ENCODE measurements around the gene MT1B.

Gene MT1B

GRCh38 chr16:56684926-56685590 is 33.4 kb downstream of the MT1B start:
- DNase-seq (ENCODE audit: low read depth in 2 of 2), result no peak

GRCh38 chr16:56686758-56687157 is 35.1 kb downstream of the MT1B start:
- DNase-seq (ENCODE audit: low read depth in 2 of 2), result no peak

- no peak for DNase-seq (ENCODE audit: low read depth in 2 of 2)
Measured at GRCh38 chr16:56688762-56689161, 37.1 kb downstream of the MT1B start.

- DNase-seq (ENCODE audit: low read depth in 2 of 2), result no peak
Measured at GRCh38 chr16:56689171-56689570, 37.5 kb downstream of the MT1B start.

- DNase-seq (ENCODE audit: low read depth in 2 of 2), result no peak
Measured at GRCh38 chr16:56690420-56691122, 38.9 kb downstream of the MT1B start.

GRCh38 chr16:56691885-56692284 is 40.2 kb downstream of the MT1B start:
- DNase-seq (ENCODE audit: low read depth in 2 of 2), result no peak

- DNase-seq (ENCODE audit: low read depth in 2 of 2), result no peak
Measured at GRCh38 chr16:56695246-56695645, 43.6 kb downstream of the MT1B start.

- no peak for DNase-seq (ENCODE audit: low read depth in 2 of 2)
Measured at GRCh38 chr16:56697456-56698155, 45.9 kb downstream of the MT1B start.

- no peak for DNase-seq (ENCODE audit: low read depth in 2 of 2)
Measured at GRCh38 chr16:56700195-56700594, 48.5 kb downstream of the MT1B start.

- DNase-seq (ENCODE audit: low read depth in 2 of 2), result no peak
Measured at GRCh38 chr16:56700631-56701030, 48.9 kb downstream of the MT1B start.

- DNase-seq (ENCODE audit: low read depth in 2 of 2), result no peak
Measured at GRCh38 chr16:56701534-56701933, 49.8 kb downstream of the MT1B start.

All from stimulated activated CD4-positive, alpha-beta T cell treated with anti-CD3 and anti-CD28 coated beads, Interleukin-1b, Interleukin-23, amount 100 ng/mL, for 4 hours (primary cell).